ENCODE results near the gene UBE2C.

UBE2C gene

DNA sequence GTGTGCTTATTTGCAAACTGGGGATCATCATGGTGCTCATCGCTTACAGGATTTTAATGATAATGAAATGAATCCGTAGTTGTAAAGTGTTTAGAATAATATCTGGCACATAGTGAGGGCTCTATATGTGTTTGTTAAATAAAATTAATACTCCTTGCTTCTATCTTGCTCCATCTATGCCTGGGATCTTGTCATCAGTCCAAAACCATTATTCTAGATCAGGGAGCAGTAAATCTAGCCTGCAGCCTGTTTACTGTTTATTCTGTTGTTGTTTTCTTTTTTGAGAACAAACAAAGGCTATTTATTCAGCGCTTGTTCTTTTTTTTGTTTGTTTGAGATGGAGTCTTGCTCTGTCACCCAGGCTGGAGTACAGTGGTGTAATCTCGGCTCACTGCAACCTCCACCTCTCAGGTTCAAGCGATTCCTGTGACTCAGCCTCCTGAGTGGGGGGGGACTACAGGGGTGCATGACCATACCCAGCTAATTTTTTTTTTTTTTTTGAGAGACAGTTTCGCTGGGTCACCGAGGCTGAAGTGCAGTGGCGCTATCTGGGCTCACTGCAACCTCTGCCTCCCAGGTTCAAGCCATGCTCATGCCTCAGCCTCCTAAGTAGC lies 36.6 kb downstream of the UBE2C start:
- in situ Hi-C loops (cut with MboI; ENCODE audit: low pct_unique_long_range_greater_than_20kb, low sequenced_read_pairs), result no loop called here
- no peak for DNase-seq

DNA sequence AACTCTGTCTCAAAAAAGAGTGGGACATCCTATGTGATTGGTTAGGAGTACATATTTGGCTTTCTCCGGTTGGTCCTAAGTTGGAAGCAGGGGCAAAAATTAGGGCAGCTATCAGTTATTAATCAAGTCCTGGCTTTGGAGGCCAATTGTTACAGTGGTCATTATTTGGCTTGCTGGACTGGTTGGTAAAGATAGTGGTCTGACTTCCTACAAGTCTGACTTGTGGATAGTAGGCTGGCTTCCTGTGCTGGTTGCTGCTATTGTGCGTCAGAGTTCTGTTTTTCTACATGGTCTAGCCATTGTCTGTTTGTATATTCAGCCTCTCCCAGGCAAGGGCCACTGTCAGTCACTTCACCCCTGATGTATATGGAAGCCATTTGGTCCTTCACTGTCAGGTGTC lies 37.8 kb downstream of the UBE2C start:
- in situ Hi-C loops (cut with MboI; ENCODE audit: low pct_unique_long_range_greater_than_20kb, low sequenced_read_pairs), result no loop called here

DNA sequence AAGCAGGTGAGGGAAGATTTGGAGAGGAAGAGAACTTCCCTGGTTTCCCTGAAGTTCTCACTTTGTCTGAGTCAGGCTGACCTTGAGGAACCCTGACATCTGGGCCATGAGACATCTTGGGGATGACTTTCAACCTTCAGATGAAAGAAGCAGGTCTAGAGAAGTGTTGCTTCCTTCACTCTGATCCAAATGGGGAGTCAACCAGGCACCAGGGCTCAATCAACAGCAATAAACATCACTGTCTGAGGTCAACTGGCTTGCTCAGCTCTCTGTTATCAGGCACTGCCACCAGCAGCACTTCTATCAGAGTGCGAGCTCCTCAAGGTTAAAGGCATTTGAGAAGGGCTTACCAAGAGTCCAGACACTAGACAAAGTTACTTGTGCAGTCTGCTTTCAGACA lies 38.5 kb downstream of the UBE2C start:
- no peak for DNase-seq
- in situ Hi-C loops (cut with MboI; ENCODE audit: low pct_unique_long_range_greater_than_20kb, low sequenced_read_pairs), result no loop called here

More for the DNA sequence above, 37.8 kb downstream of the UBE2C start:
- DNase-seq, result no peak

DNA sequence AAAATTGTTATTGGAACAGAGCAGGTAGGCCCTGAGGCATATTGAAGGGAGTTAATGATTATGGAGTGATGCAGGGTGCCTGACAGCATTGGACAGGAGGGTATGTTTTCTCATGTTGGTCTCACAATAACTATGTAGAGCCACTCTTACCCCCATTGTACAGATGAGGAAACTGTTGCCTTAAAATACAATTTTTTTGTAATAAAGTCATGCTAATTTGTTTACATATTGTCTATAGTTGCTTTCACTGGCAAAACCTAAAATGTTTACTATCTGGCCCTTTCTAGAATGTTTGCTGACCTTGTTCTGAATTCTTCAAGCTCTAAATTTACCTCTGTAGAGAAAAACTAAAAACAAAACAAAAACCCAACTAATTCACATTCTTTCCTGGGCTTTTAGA lies 39.1 kb downstream of the UBE2C start:
- DNase-seq, result no peak
- in situ Hi-C loops (cut with MboI; ENCODE audit: low pct_unique_long_range_greater_than_20kb, low sequenced_read_pairs), result no loop called here

DNA sequence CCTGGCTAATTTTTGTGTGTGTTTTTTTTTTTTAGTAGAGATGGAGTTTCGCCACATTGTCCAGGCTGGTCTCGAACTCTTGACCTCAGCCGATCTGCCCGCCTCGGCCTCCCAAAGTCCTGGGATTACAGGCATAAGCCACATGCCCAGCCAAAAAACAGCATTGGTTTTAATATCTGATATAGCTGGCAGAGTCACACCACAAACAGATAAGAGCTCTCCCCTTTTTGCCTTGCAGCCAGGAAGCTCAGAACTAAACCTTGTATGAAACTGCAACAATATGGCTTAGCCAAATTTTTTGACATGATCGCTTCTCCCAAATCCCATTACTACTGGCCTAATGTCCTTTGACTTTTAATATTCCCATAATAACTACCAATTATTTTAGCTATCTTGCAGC lies 39.9 kb downstream of the UBE2C start:
- DNase-seq, result no peak
- in situ Hi-C loops (cut with MboI; ENCODE audit: low pct_unique_long_range_greater_than_20kb, low sequenced_read_pairs), result no loop called here

DNA sequence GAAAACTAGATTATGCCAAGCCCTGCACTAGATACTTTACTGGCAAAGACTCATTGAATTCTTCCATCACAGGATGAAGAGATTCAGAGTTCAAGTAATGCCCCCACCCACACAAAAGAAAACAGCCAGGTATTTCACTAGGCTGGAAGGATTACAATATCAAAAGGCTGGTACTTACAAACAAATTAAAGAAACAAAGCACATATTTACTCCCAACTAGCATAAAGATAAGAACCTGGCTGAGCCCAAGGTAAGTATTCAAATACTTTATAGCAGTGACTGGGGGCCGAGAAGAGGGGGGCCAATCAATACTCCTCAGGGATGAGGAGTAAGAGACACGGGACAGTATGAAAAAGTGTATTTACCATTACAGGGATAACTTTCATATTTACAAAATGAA lies 41.0 kb downstream of the UBE2C start:
- no peak for DNase-seq
- in situ Hi-C loops (cut with MboI; ENCODE audit: low pct_unique_long_range_greater_than_20kb, low sequenced_read_pairs), result no loop called here

DNA sequence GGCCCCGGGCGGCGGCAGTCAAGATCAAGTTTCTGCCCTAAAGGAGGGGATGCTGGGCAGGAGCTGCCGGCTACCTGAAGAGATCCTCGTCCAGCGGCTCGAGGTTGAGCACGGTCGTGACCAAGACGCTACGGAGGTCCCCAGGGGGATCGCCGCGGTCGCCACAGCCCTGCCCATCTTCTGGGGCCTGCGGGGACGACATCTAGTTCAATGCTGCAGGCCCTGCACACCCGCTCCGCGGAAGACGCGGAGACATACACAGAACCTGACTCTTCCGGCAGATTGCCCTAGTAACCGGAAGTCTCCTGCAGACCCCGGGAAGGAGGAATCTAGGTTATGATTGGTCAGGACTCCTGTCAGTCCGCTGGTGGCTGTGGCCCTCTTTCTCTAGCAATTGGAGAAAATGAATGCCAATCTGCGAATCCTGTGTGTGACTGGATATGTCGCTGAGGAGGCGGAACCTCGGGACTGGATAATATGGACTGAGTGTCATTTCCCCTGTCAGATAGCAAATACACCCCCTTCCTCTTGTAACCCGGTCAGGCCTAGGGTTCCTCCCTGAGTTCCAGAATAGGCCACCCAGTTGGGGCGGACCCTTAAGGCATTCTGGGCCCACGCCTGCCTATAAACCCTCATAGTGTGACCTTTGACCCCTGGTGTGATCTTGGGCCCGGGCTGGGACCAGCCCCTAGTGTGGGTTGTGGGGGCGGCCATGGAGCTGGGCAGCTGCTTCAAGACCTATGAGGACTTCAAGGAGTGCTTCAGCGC lies 44.9 kb downstream of the UBE2C start, which contains the start of the genes ACOT8 and ZSWIM3:
Gene ACOT8 (minus strand): TSS at position 279 of the 768 bp plus-strand sequence. CDS start 77 bp downstream, at position 202.
Gene ZSWIM3 (plus strand): TSS at position 501 of the 768 bp plus-strand sequence. CDS start 212 bp downstream, at position 713.
- peak; percentile 100 for DNase-seq
- in situ Hi-C loops (cut with MboI; ENCODE audit: low pct_unique_long_range_greater_than_20kb, low sequenced_read_pairs), result no loop called here

DNA sequence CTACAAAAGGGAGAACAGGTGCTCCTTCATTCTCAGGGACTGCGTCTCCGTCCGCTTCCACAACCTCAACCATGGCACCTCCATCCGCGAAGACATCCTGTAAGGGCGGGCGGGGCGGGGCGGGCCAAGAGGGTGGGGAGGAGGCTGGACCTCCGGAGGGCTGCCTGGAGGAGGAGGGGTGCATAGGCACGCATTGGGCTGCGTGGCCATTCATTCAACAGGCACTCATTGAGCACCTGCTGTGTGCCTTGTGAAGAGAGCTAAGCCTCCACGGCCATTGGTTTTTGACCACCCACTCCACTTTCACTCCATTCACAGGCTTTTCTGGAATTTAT lies 45.4 kb downstream of the UBE2C start:
- no peak for DNase-seq
- in situ Hi-C loops (cut with MboI; ENCODE audit: low pct_unique_long_range_greater_than_20kb, low sequenced_read_pairs), result no loop called here

DNA sequence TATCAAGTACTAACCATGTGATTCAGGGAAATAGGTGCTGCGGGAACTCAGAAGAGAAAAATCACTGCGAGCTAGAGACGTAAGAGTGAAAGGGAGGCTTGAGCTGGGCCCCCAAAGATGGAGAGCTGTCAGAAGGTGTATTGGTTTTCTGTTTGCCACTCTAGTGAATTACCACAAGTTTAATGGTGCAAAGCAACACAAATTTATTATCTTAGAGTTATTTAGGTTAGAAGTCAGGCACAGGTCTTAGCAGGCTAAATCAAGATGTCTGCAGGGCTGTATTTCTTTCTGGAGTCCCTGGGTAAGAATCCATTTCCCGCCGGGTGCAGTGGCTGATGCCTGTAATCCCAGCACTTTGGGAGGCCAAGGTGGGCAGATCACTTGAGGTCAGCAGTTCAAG lies 47.5 kb downstream of the UBE2C start:
- no peak for DNase-seq
- in situ Hi-C loops (cut with MboI; ENCODE audit: low pct_unique_long_range_greater_than_20kb, low sequenced_read_pairs), result no loop called here

DNA sequence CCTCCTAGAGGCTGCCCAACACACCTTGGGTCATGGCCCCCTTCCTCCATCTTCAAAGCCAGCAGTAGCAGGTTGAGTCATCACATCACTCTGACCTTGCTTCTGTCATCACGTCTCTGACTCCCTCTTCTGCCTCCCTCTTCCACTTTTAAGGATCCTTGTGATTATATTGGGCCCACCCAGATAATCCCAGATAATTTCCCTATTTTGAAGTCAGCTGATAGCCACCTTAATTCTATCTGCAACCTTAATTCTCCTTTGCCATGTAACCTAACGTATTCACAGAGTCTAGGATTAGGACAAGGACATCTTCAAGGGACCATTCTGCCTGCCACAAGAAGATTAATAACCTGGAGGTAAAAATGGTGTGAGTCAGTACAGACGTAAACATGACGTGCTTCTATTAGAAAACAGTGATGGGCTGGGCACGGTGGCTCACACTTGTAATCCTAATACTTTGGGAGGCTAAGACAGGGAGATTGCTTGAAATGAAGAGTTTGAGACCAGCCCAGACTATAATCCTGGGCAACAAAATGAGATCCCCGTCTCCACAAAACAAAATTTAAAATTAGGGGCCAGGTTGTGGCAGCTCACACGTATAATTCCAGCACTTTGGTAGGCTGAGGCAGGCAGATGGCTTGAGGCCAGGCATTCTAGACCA lies 48.2 kb downstream of the UBE2C start:
- DNase-seq, result no peak
- in situ Hi-C loops (cut with MboI; ENCODE audit: low pct_unique_long_range_greater_than_20kb, low sequenced_read_pairs), result no loop called here

DNA sequence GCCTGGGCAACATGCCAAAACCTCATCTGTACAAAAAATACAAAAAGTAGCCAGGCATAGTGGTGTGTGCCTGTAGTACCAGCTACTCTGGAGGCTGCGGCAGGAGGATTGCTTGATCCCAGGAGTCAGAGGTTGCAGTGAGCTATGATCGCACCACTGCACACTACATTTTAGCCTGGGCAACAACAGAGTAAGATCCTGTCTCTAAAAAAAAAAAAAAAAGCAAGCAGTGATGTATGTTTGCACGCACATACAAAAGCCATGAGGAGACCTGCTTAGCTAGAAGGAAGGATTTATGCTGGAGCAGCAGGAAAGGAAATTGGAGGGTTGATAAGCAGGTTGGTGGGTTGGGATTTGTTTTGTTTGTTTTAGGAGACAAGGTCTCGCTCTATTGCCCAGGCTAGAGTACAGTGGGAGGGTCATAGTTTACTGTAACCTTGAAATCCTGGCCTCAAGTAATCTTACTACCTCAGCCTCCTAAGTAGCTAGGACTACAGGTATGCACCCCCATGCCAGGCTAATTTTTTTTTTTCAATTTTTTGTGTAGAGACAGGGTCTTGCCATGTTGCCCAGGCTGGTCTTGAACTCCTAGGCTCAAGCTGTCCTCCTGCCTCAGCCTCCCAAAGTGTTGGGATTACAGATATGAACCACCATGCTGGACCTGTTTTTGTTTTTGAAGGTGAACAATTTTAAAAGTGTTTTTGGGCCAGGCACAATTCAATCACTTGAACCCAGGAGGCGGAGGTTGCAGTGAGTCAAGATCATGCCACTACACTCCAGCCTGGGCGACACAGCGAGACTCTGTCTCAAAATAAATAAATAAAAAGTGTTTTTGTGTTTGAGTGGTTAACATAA lies 49.0 kb downstream of the UBE2C start:
- DNase-seq, result peak; percentile 36
- in situ Hi-C loops (cut with MboI; ENCODE audit: low pct_unique_long_range_greater_than_20kb, low sequenced_read_pairs), result no loop called here

DNA sequence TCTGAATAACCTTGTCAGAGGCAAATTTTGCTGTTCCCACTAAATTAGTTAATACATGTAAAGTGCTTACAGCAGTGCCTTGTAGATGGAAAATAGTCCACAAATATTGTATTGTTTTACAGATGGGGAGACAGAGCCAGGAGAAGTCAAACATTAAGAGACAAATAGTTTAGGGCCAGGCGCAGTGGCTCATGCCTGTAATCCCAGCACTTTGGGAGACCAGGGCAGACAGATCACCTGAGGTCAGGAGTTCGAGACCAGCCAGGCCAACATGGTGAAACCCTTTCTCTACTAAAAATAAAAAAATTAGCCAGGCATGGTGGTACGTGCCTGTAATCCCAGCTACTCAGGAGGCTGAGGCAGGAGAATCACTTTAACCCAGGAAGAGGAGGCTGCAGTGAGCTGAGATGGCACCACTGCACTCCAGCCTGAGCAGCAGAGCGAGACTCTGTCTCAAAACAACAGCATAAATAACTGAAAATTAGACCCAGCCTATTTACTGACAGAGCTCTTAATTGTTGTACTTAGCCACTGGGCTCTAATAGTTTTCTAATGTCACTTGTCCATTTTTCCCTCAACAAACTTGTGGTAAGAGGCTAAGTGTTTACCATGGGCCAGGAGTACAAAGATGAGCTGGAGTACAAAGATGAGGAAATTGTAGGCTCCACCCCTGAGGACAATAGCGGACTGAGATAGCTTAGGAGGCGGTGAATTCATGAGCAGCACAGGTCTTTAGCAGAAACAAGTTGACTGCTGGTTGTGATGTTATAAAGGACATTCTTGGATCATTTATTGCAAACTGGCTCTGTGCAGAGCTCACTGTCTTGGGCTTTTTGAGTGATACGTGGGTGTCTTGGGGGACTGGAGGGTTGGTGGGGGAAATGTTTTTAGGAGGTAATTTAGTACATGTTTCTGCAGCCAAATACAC lies 51.4 kb downstream of the UBE2C start:
- in situ Hi-C loops (cut with MboI; ENCODE audit: low pct_unique_long_range_greater_than_20kb, low sequenced_read_pairs), result no loop called here

DNA sequence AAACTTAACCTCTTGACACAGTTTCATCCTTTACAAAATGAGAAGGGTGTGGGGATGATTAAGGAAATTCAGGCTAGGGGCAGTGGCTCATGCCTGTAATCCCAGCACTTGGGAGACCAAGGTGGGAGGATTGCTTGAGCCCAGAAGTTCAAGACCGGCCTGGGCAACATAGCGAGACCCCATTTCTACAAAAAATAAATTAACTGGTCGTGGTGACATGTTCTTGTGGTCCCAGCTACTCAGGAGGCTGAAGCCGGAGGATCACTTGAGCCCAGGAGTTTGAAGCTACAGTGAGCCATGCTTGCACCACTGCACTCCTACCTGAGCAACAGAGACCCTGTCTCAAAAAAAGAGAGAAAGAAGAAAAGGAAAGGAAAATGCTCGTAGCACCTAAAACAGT lies 54.0 kb downstream of the UBE2C start:
- in situ Hi-C loops (cut with MboI; ENCODE audit: low pct_unique_long_range_greater_than_20kb, low sequenced_read_pairs), result no loop called here
- DNase-seq, result no peak

More for the DNA sequence above, 51.4 kb downstream of the UBE2C start:
- no peak for DNase-seq

Measured in KBM-7 (cell line).